MM.1S (cell line): ENCODE measurements around the gene STK17B.

Experiments
- DNase-seq: peaks from one replicate; pipeline ENCODE4 v3.0.0-alpha.2; 2015
- H2AFZ ChIP-seq: fragments of 300-600 bp; sonication (generic); 2 replicates; pipeline ENCODE4 v1.6.0; 2016; ENCODE audit warnings: antibody characterized with exemption, low read length
- H3F3A ChIP-seq: fragments of 300-600 bp; sonication (generic); 2 replicates; pipeline ENCODE4 v1.6.1; 2016; ENCODE audit warnings: mild to moderate bottlenecking, antibody characterized with exemption, low read length, moderate library complexity, mixed read lengths; ENCODE audit not compliant: insufficient read depth
- H3K27ac ChIP-seq: fragments of 300-600 bp; sonication (generic); 2 replicates; pipeline ENCODE4 v1.5.1; 2016; ENCODE audit warnings: mild to moderate bottlenecking, low read length
- H3K27me3 ChIP-seq: fragments of 300-600 bp; sonication (generic); replicated peaks from 2 replicates; pipeline ENCODE4 v1.6.0; 2016; ENCODE audit warnings: low read length; ENCODE audit not compliant: insufficient read depth
- H3K36me3 ChIP-seq: fragments of 300-600 bp; sonication (generic); replicated peaks from 2 replicates; pipeline ENCODE4 v1.6.1; 2016; ENCODE audit warnings: mild to moderate bottlenecking, low read length, mixed read lengths; ENCODE audit not compliant: insufficient read depth
- H3K4me1 ChIP-seq: fragments of 300-600 bp; sonication (generic); 2 replicates; pipeline ENCODE4 v1.6.1; 2016; ENCODE audit warnings: low read length, mixed read lengths
- H3K4me2 ChIP-seq: fragments of 300-600 bp; sonication (generic); 2 replicates; pipeline ENCODE4 v1.6.0; 2016; ENCODE audit warnings: low read depth, low read length
- H3K4me3 ChIP-seq: fragments of 300-600 bp; sonication (generic); 2 replicates; pipeline ENCODE4 v1.5.1; 2016; ENCODE audit warnings: low read length, mixed read lengths
- H3K79me2 ChIP-seq: fragments of 300-600 bp; sonication (generic); 2 replicates; pipeline ENCODE4 v1.6.1; 2016; ENCODE audit warnings: mixed run types, low read length, mixed read lengths
- H3K9ac ChIP-seq: fragments of 300-600 bp; sonication (generic); 2 replicates; pipeline ENCODE4 v1.6.1; 2016; ENCODE audit warnings: low read length, mixed read lengths
- H3K9me2 ChIP-seq: fragments of 300-600 bp; sonication (generic); replicated peaks from 2 replicates; pipeline ENCODE4 v1.6.1; 2016; ENCODE audit warnings: mild to moderate bottlenecking, low read length, mixed read lengths; ENCODE audit not compliant: insufficient read depth
- H3K9me3 ChIP-seq: fragments of 300-600 bp; sonication (generic); replicated peaks from 2 replicates; pipeline ENCODE4 v1.6.1; 2016; ENCODE audit warnings: mild to moderate bottlenecking, low read length, mixed read lengths; ENCODE audit not compliant: insufficient read depth
- H4K20me1 ChIP-seq: fragments of 300-600 bp; sonication (generic); 2 replicates; pipeline ENCODE4 v1.6.1; 2016; ENCODE audit warnings: mild to moderate bottlenecking, low read length, moderate library complexity, mixed read lengths; ENCODE audit not compliant: insufficient read depth
- EZH2 ChIP-seq: fragments of 300-600 bp; sonication (generic); optimal IDR thresholded peaks from 2 replicates; pipeline ENCODE3; 2017; ENCODE audit warnings: low read depth, mild to moderate bottlenecking, antibody characterized with exemption, low read length, mixed read lengths
- EZH2phosphoT487 ChIP-seq: fragments of 300-600 bp; sonication (generic); IDR thresholded peaks from 2 replicates; pipeline ENCODE4 v1.6.1; 2018; ENCODE audit warnings: antibody characterized with exemption, low read length
- TF ChIP-seq, protein P1 (sequence below): fragments of 300-600 bp; sonication (generic); IDR thresholded peaks from 2 replicates; pipeline ENCODE4 v1.5.1; 2016; ENCODE audit warnings: antibody characterized with exemption, low read length, mixed read lengths

The STK17B gene

DNA sequence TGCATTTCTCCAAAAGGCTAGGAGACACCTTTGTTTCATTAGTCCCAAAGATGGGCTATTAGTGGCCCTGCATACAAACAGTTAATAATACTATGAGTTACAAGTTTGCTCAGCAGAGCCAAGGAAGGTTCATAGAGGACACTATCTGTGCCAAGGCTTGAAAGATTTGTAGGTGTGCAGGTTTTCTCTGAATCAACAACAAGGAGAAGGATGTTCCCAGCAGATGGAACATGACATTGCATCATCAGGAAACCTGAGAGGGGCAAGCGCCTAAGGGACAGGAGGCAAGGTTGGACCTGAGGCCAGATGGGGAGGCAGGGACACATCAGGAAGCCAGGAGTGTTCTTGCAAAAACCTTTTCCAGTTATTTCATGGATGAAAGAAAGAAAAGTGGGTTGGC, 35.4 kb upstream of the STK17B start:
- H3K9me2 ChIP-seq: no peaks in the 10 kb centered on the region
- no peak overlapping the region for H3K9ac ChIP-seq
- no peaks in the 10 kb centered on the region for H4K20me1 ChIP-seq
- H3K4me1 ChIP-seq: peaks cover 4% of the 10 kb centered on the region
- DNase-seq: no peak
- no peaks in the 10 kb centered on the region for H3K27me3 ChIP-seq
- H2AFZ ChIP-seq: no peak overlapping the region
- no peak overlapping the region for H3K4me2 ChIP-seq
- no peak overlapping the region for H3K4me3 ChIP-seq
- H3F3A ChIP-seq: peaks cover 8% of the 10 kb centered on the region
- TF ChIP-seq, protein P1, sequence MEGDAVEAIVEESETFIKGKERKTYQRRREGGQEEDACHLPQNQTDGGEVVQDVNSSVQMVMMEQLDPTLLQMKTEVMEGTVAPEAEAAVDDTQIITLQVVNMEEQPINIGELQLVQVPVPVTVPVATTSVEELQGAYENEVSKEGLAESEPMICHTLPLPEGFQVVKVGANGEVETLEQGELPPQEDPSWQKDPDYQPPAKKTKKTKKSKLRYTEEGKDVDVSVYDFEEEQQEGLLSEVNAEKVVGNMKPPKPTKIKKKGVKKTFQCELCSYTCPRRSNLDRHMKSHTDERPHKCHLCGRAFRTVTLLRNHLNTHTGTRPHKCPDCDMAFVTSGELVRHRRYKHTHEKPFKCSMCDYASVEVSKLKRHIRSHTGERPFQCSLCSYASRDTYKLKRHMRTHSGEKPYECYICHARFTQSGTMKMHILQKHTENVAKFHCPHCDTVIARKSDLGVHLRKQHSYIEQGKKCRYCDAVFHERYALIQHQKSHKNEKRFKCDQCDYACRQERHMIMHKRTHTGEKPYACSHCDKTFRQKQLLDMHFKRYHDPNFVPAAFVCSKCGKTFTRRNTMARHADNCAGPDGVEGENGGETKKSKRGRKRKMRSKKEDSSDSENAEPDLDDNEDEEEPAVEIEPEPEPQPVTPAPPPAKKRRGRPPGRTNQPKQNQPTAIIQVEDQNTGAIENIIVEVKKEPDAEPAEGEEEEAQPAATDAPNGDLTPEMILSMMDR: no peak
- TF ChIP-seq EZH2phosphoT487: no peak
- TF ChIP-seq EZH2: no peak
- H3K79me2 ChIP-seq: no peaks in the 10 kb centered on the region
- H3K9me3 ChIP-seq: no peaks in the 10 kb centered on the region
- H3K27ac ChIP-seq: no peak overlapping the region
- H3K36me3 ChIP-seq: no peaks in the 10 kb centered on the region

DNA sequence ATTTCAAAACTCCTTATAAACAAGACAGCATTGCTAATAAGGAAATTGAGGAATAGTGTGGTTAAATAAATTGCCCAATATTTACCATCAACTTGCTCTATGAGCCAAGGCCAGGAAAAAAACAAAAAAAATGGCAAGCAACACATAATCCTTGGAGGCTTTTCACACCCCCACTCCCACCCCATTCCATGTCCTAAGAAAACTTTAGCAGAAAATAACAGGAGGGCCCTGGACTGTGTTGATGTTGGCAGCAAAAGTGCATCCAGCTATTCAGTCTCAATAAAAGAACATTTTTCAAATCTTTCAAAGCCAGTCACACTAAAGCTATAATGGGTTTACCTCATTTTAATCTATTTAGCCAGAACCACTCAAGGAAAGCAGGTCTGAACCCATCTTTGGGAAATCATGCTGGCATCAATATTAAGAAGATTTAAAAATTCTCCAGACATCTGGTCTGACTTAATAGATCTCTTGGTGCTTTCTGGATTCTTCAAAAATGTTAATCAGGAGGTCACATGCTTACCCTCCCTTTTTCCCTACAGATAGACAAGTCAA, 34.6 kb upstream of the STK17B start:
- Histone ChIP-seq H3K9ac (no peak overlapping the region), H3K9me3 (no peaks in the 10 kb centered on the region), H3K4me1 (0 out of 2 replicates have a peak, but pooled peaks cover 3% of the 10 kb centered on the region), H3K27ac (no peak overlapping the region), H3K4me3 (no peak overlapping the region), H3K36me3 (no peaks in the 10 kb centered on the region), H3K4me2 (no peak overlapping the region), H2AFZ (no peak overlapping the region), H4K20me1 (no peaks in the 10 kb centered on the region), H3K79me2 (no peaks in the 10 kb centered on the region), H3K27me3 (no peaks in the 10 kb centered on the region), H3K9me2 (no peaks in the 10 kb centered on the region), H3F3A (peaks cover 1% of the 10 kb centered on the region; the same call in 1 of the 2 replicates)
- TF ChIP-seq, protein P1: no peak
- no peak for TF ChIP-seq EZH2
- no peak for TF ChIP-seq EZH2phosphoT487
- DNase-seq: no peak

DNA sequence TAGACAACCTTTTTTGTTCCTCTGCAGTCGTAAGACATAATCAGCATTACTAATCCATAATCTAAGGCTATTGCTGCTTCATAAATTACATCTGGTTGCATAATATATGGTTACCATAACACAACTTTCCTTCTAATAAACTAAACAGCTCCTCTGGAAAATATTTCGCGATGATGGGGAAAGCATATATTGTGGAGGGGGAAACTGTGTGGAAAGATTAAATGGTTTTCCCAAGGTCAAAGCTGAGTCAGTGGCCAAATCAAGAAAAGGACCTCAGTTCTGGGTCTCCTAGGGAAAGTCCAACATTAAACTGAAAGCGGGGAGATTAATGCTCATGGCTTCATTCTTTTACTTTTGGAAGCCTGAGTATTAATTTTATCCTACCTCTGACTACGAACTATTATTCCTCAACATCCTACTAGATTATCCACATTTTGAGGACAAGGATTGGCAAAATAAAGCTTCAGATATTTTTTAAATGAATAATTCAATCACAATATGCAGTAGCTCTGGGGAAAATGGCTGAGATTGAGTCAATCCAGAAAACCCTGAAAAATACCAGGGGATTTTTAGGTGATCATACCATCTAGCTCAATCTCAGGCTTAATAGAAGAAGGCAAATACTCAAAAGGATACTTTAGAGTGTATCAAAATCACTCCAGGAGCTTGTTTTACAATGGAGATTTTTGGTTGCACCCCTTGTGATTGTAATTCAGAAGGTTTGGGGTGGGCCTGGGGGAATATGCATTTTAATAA, 33.8 kb upstream of the STK17B start:
- H3K27ac ChIP-seq: no peak overlapping the region
- TF ChIP-seq, protein P1: no peak
- TF ChIP-seq EZH2 (no peak), EZH2phosphoT487 (no peak)
- no peaks in the 10 kb centered on the region for H3K9me2 ChIP-seq
- no peaks in the 10 kb centered on the region for H3K27me3 ChIP-seq
- H3K4me1 ChIP-seq: peaks cover 8% of the 10 kb centered on the region; the same call in 1 of the 2 replicates
- DNase-seq: no peak
- no peaks in the 10 kb centered on the region for H3K79me2 ChIP-seq
- no peaks in the 10 kb centered on the region for H3K36me3 ChIP-seq
- H3K4me2 ChIP-seq: no peak overlapping the region
- H4K20me1 ChIP-seq: no peaks in the 10 kb centered on the region
- H3K9ac ChIP-seq: no peak overlapping the region
- no peak overlapping the region for H2AFZ ChIP-seq
- H3F3A ChIP-seq: no peaks in the 10 kb centered on the region
- no peak overlapping the region for H3K4me3 ChIP-seq
- no peaks in the 10 kb centered on the region for H3K9me3 ChIP-seq
